Colon (tissue), 2 donors: ENCODE results near the gene TMEM69.
"Not testable (repeated sequence)": the region's sequence is repeated elsewhere in the genome, so short reads cannot be mapped to it uniquely, and the experiment has no call there.

Source experiments
- FAIRE-seq: peaks from 2 replicates; lab custom pipeline; 2012; peaks lifted over from hg19 to GRCh38; lab: Jason Lieb, UNC
- donor health status: control.
- donor health status: control.

Gene TMEM69

DNA sequence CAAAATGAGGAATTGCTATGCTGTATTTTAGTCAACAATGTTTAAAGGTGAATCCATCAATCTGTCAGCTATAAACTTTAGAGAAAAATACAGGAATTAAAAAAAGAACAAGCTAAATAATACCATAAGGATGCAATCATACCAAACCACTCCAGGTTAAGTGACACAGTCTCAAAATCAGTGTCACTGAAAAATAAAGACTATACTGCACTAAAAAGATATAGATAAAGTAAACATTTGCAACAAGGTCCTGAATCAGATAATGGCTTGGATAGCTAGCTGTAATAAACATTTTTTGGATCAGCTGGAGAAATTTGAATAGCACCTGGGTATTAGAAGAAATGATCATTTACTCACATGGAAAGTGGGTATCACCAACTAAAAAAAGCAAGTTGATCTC, 9.5 kb upstream of the TMEM69 start:
- no peak for FAIRE-seq

DNA sequence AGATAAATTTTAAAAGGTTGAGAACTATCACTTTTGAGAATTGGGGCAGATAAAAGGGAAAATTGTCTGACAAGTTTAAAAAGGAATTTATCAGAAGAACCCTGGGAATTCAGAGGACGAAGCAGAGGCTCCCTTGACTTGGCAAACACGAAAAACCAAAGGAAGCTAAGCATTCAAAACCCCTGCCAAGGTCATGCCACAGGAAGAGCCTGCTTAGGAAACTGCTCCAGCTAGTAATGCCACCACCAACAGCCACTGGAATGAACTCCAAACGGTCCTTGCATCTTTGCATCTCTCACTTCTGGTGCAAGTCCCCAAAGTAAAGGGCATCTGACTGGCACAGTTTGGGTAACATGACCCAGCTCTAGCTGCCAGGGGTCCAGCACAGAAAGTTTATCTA, 8.9 kb upstream of the TMEM69 start:
- no peak for FAIRE-seq

GRCh38 chr1:45682942-45683341, 5.0 kb upstream of the TMEM69 start:
- no peak for FAIRE-seq

GRCh38 chr1:45684402-45684801, 3.6 kb upstream of the TMEM69 start:
- no peak for FAIRE-seq

GRCh38 chr1:45685308-45686014, 2.5 kb upstream of the TMEM69 start:
- no peak for FAIRE-seq

DNA sequence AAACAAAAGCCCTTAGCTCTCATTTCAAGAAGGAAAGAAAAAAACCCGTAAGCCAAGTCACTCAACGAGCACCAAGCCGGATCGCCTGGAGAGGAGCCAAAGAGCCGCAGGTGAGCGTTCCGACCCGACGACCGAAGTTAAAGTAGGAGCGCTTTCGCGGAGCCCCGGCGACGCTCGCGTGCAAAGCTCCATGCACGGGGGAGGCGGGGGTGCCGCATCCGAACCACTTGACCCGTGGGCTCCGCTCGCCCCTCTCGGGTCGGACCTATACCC, 2.0 kb upstream of the TMEM69 start:
- no peak for FAIRE-seq

DNA sequence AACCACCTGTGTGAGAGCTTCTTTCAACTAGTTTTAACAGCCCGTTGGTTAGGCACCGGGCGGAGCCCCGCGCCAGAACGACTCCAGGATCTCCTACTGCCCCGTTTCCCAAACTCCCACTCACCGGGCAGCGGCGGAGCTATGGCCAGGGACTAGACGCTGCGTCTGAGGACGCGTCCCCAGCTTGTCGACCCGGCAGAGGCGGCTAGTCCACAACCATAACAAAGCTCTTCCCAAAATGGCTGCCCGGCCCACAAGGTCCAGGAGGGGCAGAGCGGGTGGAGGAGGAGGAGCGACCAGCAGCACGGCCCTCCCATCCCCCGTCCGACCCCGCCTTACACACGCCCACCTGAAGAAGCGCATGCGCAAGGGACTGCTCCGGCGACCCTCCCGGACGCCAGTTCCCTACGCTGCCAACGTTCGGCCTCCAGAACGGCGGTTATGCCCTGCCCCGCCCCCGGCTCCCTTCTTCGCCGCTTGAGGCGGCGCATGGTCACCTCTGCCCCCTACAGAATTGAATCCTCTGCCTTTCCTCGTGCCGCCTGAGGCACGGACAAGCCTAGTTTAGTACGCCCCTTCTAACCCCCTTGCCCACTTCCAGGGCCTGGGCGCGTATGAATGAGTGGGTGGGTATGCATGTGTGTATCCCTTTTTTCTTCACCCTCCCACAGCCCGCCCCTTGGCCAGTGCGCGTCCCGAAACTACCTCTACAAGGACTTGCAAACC, 1.5 kb upstream of the TMEM69 start, which contains the start of gene GPBP1L1:
GPBP1L1 (minus strand) TSS at position 246 of the 726 bp plus-strand sequence. CDS start 27,446 bp downstream, outside the sequence.
- no peak for FAIRE-seq

DNA sequence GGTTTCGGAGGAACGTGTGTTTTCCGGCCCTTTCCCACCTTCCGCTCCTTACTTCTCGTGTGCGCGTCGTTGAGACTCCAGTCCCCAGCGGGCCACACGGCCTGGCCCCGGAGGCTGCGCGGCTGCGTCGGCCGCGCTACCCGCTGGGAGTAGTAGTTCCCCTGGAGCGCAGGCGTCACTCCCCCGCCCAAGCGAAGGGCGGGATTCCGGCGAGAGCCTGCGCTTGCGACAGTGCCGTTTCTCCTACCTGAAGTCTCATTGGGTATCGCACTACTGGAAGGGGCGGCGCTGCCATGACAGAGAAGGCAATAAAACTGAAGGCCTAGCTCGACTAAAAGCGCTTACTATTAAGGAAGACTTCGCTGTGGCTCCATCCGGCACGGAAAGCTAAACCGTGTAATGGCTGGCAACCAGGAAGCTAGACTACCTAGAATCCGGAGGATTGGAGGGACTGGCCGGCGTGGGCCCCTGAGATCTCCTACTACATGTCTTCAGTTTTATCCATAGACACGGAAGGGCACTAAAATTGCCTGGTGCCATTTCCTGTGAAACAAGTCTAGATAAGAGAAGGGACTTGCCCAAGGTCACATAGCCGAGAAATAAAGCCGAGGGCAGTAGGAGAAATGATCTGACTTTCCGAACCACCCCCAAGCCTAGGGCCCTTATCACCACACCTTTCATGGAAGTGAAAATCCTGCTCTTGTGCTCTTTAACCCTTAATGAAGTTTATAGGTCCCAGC, 797 bp upstream of the TMEM69 start:
- no peak for FAIRE-seq

- not testable (repeated sequence) for FAIRE-seq
Measured at GRCh38 chr1:45693811-45694210, 5.8 kb downstream of the TMEM69 start.

DNA sequence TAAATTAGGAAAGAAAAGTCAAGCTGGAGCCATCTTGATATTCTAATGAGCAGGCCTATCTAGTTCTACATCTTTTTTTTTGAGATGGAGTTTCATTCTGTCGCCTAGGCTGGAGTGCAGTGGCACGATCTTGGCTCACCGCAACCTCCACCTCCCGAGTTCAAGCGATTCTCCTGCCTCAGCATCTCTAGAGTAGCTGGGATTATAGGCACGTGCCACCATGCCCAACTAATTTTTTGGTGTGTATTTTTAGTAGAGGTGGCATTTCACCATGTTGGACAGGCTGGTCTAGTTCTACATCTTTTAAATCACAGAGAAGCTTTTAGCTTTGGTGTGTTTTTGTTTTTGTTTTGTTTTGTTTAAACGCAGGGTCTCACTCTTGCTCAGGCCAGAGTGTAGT, 6.8 kb downstream of the TMEM69 start:
- FAIRE-seq: no peak

DNA sequence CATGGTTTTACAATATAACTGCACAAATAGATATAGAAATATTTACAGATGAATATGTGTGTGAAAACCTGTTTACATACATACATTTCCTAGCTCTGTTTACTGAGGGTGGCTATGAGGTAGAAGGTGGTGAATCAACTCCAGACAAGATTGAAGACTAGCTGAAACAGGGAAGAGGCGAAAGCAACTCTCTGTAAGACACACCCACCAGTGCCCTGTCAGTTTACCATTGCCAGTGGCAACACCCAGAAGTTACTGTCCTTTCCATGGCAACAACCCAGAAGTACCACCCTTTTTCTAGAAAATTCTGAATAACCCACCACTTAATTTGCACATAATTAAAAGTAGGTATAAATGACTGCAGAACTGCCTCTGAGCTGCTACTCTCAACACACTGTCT, 16.7 kb downstream of the TMEM69 start:
- no peak for FAIRE-seq

- FAIRE-seq: no peak
Measured at GRCh38 chr1:45713711-45714110, 25.7 kb downstream of the TMEM69 start.

DNA sequence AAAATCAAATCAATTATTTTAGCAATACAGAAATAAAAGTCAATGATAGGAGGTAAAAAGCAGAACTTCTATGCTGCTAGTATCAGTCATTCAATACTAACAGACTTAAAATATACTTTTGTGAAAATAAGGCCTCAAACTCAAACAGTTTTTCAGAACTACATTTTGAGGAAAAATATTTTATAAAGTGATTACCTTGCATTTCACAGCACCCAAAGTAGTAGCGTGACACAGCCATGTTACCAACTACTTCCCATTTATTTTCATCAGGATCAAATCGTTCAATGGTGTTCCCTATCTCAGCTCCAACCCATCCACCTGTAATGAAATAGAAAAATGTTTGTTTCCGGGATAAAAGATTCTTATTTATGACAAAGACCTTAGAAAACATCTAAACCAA, 28.7 kb downstream of the TMEM69 start:
- no peak for FAIRE-seq

GRCh38 chr1:45717386-45717785, 29.4 kb downstream of the TMEM69 start:
- FAIRE-seq: not testable (repeated sequence)

- FAIRE-seq: no peak
Measured at GRCh38 chr1:45718289-45718688, 30.3 kb downstream of the TMEM69 start.

DNA sequence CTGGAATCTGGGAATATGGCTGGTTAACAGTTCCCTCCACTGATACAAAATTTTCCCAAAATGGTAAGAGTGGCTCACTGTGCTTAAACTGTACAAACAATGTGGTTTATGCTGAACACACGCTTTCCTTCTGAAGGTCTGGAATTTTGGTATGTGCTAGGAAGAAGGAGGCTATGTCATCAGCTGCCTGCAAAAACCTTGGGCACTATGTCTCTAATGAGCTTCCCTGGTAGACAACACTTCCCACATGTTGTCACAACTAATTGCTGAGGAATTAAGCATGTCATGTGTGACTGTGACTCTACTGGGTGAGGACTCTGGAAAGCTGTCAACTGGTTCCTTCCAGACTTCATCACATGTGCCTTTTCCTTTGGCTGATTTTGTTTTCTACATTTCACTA, 33.2 kb downstream of the TMEM69 start:
- FAIRE-seq: no peak

- no peak for FAIRE-seq
Measured at GRCh38 chr1:45722809-45723208, 34.8 kb downstream of the TMEM69 start.

GRCh38 chr1:45723248-45723930, 35.4 kb downstream of the TMEM69 start:
- no peak for FAIRE-seq

GRCh38 chr1:45726007-45726406, 38.0 kb downstream of the TMEM69 start:
- not testable (repeated sequence) for FAIRE-seq

DNA sequence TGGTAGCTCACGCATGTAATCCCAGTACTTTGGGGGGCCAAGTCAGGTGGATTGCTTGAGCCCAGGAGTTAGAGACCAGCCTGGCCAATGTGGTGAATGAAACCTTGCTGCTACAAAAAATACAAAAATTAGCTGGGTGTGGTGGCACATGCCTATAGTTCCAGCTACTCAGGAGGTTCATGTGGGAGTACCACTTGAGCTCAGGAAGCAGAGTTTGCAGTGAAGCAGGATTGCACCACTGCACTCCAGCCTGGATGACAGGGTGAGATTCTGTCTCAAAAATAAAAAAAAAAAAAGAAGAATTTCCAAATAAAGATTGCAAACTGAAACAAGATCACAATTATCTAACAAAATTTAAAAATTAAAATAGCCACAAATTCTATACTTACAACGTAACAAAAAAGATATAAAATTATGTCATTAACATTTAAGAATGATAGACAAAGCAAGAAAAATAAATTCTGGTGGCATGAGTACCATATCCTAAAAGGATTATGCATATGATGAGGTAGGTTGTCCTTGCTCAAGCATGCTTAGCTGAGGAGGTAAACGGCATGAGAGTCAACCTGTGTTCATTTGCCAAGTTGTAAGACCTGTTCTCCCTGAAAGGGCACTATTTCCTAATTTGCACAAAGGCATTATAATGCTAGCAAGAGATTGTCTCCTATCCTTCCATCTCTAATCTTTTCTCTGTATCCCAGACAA, 42.2 kb downstream of the TMEM69 start:
- FAIRE-seq: no peak

- no peak for FAIRE-seq
Measured at GRCh38 chr1:45730780-45731319, 42.9 kb downstream of the TMEM69 start.

GRCh38 chr1:45739137-45739536, 51.2 kb downstream of the TMEM69 start:
- FAIRE-seq: no peak
